HG02759 (cell line): Measurements from ENCODE around the gene TBPL2.

ENCODE experiments used
- ATAC-seq: cut with Tn5 transposase; IDR thresholded peaks from one replicate; pipeline ENCODE4 v1.9.1; 2021; ENCODE audit warnings: mild to moderate bottlenecking, moderate library complexity; ENCODE audit not compliant: unreplicated experiment

The TBPL2 gene

DNA sequence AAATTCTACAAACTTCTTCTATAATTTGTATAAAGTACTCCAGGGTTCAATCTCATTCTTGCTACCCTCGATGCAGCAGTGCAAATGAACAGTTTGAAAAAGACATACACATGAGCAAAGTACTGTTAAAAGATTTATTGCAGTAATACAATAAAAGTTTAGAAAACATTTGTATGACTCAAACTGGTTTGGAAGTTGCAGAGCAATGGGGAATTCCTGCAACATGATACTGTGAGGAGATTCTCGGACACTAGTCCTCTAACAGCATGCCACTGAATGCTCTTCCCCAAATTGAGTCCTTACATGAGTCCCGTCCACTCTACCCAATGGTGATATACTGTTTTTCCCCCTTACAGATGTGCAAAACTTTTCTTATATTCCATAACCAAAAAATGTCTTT, 74.1 kb downstream of the TBPL2 start:
- no peak for ATAC-seq
